Mesenteric fat pad (tissue), 1 donor: ENCODE data around the gene ATP6V1F. TPM values are rescaled to one million over a fixed set of nuclear protein-coding genes. Genes with fewer than 3 reads are reported as not detected.
A peak's percentile ranks its signal among the peaks of the same experiment; 100 is the strongest.

Experiments used
- DNase-seq: peaks from one replicate; pipeline ENCODE4 v3.0.0-alpha.2; 2020; ENCODE audit warnings: low spot score
- total RNA-seq: library from RNA; stranded (reverse); fragmentation: NEBNext Ultra II Directional; extraction: Animal tissue kit (Norgen Biotek cat#: 25700); gene quantifications from one replicate; pipeline ENCODE4 v1.2.1, GENCODE V29; 2021
- donor health status: DM: yes; HTN: yes; CAD: no.

Gene ATP6V1F
- total RNA-seq, 1 donor from 2014 or later, result 160 TPM

DNA sequence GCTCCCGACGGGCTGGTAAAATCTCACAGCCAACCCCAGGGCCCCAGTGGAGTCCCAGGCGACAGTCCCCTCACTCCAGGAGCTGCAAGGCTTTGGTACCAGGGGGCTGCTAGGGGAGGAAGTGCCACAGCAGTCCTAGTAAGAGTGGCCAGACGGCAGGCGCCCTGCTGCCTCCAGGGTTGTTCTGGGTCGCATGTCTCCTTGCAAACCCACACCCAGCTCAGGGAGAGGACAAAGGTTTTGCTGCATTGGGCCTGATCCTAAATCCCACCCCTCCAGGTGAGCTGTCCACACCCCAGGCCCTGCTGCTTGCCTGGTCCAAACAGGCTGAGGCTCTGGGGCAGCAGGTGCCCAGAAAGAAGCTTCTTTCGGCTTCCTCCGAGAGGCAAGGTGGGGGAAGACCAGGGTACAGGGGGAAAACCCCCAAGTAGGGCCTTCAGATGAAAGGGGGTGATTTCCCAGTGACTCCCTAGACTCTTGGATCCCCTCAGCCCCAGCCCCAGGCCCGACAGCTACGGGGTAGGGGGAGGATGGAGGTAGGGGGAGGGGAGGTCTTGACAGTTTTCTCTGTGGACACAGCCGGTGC is 52.0 kb downstream of the ATP6V1F start:
- peak; percentile 72 for DNase-seq

DNA sequence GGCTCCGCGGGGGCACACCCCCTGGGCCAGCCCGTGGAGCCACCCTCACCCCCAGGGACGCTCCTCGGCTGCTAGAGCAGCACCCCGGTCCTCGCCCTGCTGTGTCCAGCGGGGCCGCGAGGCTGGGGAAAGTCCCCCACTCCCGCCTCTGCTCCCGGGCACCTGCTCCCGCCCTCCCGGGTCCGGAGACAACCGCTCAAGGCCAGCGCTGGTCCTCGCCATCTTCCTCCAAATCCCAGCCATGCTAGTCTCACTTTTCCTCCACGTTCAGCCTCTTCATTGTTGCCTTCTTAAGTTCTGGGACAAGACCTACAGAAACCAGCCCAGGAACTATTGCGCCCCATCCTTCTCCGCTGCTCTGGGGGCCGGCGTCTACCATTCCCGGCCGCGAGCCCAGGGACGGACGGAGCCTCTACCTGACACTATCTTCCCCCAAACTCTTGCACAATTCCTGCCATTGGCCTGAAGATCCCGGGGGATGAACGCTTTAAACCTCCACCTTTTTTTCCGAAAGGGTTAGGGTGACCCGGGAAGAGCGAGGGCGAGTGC is 52.7 kb downstream of the ATP6V1F start:
- peak; percentile 64 for DNase-seq

Other genes with a start within 250 kb of the ATP6V1F start
- 10.2 TPM for gene GARIN1A, start 190.6 kb upstream of the ATP6V1F start, total RNA-seq
- gene CALU, start 123.5 kb upstream of the ATP6V1F start, total RNA-seq, result 169 TPM
- gene OPN1SW, start 87.1 kb upstream of the ATP6V1F start, total RNA-seq, result not detected
- 6.8 TPM for gene CCDC136, start 70.9 kb upstream of the ATP6V1F start, total RNA-seq
- gene FLNC, start 32.5 kb upstream of the ATP6V1F start, total RNA-seq, result 16.2 TPM
- 5.1 TPM for gene KCP, start 47.9 kb downstream of the ATP6V1F start, total RNA-seq
- gene IRF5, start 75.1 kb downstream of the ATP6V1F start, total RNA-seq, result 17.3 TPM
- 34.7 TPM for gene TNPO3, start 192.3 kb downstream of the ATP6V1F start, total RNA-seq